GM18520 (cell line): ENCODE data around the gene MCRIP1.

Experiments
- ATAC-seq: cut with Tn5 transposase; IDR thresholded peaks from one replicate; pipeline ENCODE4 v1.9.1; 2021; ENCODE audit not compliant: unreplicated experiment

MCRIP1 gene

GRCh38 chr17:81821603-81822311, 11.3 kb downstream of the MCRIP1 start:
- no peak for ATAC-seq

DNA sequence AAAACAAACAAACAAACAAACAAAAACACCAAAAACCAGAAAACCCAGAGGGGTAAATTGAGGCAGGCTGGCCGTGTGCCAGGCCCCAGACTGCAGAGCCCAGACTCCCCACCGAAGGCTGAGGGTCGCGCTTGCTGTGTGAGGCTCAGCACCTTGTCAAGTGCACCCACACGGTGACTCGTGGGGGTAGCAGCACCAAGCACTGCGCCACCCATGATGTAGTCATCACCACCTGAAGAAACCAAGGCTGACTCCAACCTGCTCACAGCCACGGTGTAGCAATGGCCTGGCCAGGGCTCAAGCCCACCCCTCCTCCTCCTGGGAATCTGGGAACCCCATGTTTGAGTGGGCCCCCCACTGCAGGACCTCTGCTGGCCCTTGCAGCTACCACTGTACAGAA, 11.9 kb downstream of the MCRIP1 start:
- no peak for ATAC-seq

GRCh38 chr17:81819708-81820107, 13.4 kb downstream of the MCRIP1 start:
- ATAC-seq = no peak

GRCh38 chr17:81817758-81818147, 15.3 kb downstream of the MCRIP1 start:
- no peak for ATAC-seq

DNA sequence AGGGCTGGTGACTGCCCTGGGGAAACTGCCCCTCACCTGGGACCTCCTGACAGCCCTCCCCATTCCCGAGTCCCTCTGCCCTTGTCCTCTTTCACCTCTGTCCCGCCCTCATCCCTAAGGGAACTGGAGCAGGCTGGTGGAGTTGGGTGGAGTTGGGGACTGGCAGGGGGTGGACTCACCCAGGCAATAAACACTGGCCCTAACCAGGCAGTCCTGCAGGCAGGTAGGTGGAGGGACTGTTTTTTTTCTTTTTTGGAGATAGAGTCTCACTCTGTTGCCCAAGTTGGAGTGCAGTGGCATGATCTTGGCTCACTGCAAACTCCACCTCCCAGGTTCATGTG, 17.5 kb downstream of the MCRIP1 start:
- no peak for ATAC-seq

DNA sequence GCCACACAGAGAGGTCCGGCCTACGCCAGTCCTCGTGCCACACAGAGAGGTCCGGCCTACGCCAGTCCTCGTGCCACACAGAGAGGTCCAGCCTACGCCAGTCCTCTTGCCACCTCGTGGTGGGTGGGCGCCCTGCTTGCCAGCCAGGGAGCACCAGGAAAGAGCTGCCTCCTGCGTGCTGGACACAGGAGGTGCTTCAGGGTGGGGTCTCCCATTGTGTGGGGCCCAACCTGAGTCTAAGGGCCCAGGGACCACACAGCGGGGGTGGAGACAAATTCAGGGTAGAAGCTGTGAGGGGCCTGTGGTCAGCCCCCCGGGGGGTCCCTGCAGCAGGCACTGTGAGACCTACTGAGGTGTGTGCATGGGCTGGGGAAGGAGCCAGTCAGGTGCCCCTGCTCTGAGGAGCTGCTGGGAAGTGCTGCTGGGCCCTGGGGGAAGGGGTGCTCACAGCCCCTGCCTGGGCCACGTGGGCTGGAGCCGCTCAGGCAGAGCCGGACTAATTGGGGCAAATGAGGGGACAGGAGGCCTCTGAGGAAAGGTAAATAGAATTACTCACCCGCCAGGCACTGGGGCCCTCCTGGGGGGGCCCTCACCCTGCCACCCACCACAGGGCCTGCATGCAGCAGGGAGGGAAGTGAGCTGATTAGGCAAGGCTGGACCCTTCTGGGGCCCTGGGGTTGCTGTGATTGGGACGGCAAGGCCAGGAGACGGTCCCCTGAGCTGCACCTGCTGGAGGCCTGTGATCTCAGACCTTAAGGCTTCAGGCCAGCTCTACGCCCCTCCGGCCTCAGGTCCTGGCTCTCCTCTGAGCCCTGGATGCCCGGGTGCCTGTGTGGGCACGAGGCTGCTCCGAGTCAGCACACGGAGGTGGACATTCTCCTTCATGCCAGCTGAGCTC, 18.1 kb downstream of the MCRIP1 start:
- no peak for ATAC-seq

DNA sequence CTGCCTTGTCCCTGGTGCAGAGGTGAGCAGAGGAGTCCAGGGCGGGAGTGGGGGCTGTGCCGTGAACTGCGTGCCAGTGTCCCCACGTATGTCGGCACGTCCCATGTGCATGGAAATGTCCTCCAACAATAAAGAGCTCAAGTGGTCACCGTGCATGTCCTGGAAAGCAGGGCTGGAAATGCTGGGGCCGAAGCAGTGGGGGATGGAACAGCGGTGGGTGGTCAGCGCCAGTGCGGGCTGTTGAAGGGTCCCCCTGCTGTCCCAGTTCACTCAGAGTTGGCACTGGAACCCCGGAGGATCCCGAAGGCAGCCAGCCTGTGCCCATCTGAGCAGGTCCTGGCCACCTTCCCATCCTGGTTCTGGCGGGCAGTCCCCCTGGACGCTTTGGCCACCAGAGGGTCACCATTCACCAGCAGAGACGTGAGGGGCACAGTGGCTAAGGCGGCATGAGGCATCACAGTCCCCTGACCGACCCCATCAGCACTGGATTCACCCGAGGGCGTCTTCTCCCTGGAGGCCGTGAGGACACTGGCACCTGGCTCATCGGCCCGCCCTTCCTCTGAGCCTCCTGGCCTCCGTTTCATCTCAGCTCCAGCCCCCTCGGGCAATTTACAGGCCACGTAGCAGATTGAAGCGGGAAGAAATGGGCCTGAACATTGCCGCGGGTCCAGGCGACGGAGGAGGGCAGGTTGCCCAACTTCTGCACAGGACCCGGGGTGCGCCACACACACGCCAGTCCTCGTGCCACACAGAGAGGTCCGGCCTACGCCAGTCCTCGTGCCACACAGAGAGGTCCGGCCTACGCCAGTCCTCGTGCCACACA, 19.0 kb downstream of the MCRIP1 start:
- no peak for ATAC-seq

DNA sequence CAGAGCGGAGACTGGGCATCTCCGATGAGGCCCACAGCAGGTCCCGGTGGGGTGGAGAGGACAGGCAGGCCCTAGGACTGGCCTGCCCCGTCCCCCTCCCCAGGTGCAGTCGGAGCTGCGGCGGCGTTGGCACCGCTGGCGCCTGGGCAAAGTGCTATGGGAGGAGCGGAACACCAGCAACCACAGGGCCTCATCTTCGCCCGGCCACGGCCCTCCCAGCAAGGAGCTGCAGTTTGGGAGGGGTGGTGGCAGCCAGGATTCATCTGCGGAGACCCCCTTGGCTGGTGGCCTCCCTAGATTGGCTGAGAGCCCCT, 19.8 kb downstream of the MCRIP1 start:
- no peak for ATAC-seq

- ATAC-seq = no peak
These were observed 20.3 kb downstream of the MCRIP1 start for GRCh38 chr17:81812571-81813370.

GRCh38 chr17:81811705-81812570, 21.2 kb downstream of the MCRIP1 start:
- ATAC-seq = no peak

GRCh38 chr17:81810892-81811704, 22.0 kb downstream of the MCRIP1 start:
- ATAC-seq = no peak

DNA sequence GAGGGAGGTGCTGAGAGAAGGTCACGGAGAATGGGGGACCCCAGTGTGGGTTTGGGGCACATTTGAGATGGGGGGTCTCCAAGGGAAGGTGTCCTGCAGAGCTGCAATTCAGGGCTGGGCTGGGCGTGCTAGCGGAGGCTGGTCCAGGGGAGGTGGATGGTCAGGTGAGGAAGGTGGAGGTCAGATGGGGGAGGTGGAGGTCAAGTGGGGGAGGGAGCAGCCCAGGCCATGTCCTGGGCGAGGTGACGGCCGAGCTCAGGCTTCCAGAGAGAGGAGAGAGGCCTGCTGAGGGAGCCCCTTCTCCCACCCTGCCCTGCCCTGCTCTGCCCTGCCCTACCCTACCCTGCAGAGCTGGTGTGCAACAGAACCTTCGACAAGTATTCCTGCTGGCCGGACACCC, 22.6 kb downstream of the MCRIP1 start:
- no peak for ATAC-seq

DNA sequence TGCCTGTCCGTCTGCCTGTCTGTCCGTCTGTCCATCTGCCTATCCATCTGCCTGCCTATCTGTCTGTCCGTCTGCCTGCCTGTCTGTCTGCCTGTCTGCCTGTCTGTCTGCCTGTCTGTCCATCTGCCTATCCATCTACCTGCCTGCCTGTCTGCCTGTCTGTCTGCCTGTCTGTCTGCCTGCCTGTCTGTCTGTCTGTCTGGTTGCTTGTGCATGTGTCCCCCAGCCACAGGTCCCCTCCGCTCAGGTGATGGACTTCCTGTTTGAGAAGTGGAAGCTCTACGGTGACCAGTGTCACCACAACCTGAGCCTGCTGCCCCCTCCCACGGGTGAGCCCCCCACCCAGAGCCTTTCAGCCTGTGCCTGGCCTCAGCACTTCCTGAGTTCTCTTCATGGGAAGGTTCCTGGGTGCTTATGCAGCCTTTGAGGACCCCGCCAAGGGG, 23.5 kb downstream of the MCRIP1 start:
- no peak for ATAC-seq

DNA sequence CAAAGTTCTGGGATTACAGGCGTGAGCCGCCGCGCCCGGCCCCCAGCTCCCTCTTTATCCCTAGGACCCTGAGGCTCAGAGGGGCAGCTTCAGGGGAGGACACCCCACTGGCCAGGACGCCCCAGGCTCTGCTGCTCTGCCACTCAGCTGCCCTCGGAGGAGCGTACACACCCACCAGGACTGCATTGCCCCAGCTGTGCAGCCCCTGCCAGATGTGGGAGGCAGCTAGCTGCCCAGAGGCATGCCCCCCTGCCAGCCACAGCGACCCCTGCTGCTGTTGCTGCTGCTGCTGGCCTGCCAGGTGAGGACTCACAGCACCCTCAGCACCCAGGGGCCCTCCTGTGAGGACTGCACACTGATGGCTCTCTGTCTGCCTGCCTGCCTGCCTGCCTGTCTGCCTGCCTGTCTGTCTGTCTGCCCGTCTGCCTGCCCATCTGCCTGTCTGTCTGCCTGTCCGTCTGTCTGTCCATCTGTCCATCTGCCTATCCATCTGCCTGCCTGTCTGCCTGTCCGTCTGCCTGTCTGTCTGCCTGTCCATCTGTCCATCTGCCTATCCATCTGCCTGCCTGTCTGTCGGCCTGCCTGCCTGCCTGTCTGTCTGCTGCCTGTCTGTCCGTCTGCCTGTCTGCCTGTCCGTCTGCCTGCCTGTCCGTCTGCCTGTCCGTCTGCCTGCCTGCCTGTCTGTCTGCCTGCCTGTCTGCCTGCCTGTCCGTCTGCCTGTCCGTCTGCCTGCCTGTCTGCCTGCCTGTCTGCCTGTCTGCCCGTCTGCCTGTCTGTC, 24.1 kb downstream of the MCRIP1 start:
- no peak for ATAC-seq

- ATAC-seq = no peak
These were observed 25.3 kb downstream of the MCRIP1 start for GRCh38 chr17:81807839-81808238.

DNA sequence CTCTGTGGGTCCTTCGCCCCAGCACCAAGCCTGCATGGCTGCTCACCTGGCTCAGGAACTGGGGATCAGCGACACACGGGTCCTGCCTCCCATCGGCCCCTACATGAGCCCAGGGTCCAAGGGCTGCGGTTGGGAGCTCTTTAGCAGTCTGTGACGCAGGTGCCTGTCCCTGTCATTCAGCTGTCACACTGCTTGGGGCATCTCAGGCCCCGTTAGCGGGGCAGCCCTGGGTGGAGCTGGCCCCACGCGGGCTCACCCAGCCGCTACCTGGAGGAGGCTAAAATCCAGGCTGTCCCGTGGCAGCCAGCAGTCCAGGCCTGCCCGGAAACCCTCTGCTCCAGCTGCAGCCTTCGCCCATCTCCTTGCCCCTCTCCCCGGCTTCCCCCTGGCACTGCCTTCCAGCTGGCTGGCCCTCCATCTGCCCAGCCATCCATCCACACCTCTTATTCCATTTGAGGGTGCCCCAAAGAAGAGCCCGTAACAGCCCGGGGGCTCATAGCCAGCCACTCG, 25.8 kb downstream of the MCRIP1 start:
- ATAC-seq = no peak

GRCh38 chr17:81806461-81807209, 26.5 kb downstream of the MCRIP1 start:
- no peak for ATAC-seq
